HUES6 (cell line): ENCODE measurements around the gene TRIM2.

Experiments
- H3K27ac ChIP-seq: 2 replicates; pipeline ENCODE4 v1.7.0; 2013; ENCODE audit warnings: low read depth, mild to moderate bottlenecking, low read length, inconsistent platforms
- H3K27me3 ChIP-seq: 2 replicates; pipeline ENCODE4 v1.6.1; 2013; ENCODE audit warnings: low read length; ENCODE audit not compliant: control insufficient read depth, insufficient read depth
- H3K36me3 ChIP-seq: 2 replicates; pipeline ENCODE4 v1.6.1; 2013; ENCODE audit warnings: low read length; ENCODE audit not compliant: control insufficient read depth, insufficient read depth
- H3K4me1 ChIP-seq: 2 replicates; pipeline ENCODE4 v1.6.1; 2013; ENCODE audit warnings: low read length; ENCODE audit not compliant: control insufficient read depth, insufficient read depth
- H3K4me3 ChIP-seq: 2 replicates; pipeline ENCODE4 v1.5.1; 2013; ENCODE audit warnings: low read depth, low read length
- H3K9ac ChIP-seq: one replicate; pipeline ENCODE4 v1.6.1; 2013; ENCODE audit warnings: mild to moderate bottlenecking, low read length
- H3K9me3 ChIP-seq: 2 replicates; pipeline ENCODE4 v1.6.1; 2013; ENCODE audit warnings: low read depth, low read length; ENCODE audit not compliant: control insufficient read depth, insufficient read depth

Gene TRIM2

DNA sequence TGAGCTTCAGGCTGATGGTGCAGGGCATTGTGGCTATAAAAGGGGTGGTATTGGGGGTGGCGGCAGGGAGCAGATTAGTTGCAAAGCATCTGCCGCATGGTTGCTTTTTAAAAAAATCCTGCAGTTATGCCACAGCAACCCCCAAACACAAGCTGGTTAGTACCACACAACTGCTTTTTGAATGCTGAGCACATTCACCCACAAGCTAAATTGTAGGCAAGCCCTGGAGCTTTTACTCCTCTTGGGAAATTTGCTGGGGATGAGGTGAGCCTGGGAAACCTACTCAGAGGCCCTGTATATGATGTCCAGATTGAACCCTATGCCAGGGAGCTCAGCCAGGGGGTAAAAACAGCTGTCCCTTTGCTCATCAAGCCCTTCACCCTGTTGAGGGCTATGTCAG lies 33.8 kb upstream of the TRIM2 start:
- Histone ChIP-seq H3K27ac (no peak overlapping the region), H3K9me3 (no peaks in the 10 kb centered on the region), H3K4me1 (no peaks in the 10 kb centered on the region), H3K36me3 (no peaks in the 10 kb centered on the region), H3K9ac (no peak overlapping the region), H3K4me3 (no peak overlapping the region), H3K27me3 (no peaks in the 10 kb centered on the region)

DNA sequence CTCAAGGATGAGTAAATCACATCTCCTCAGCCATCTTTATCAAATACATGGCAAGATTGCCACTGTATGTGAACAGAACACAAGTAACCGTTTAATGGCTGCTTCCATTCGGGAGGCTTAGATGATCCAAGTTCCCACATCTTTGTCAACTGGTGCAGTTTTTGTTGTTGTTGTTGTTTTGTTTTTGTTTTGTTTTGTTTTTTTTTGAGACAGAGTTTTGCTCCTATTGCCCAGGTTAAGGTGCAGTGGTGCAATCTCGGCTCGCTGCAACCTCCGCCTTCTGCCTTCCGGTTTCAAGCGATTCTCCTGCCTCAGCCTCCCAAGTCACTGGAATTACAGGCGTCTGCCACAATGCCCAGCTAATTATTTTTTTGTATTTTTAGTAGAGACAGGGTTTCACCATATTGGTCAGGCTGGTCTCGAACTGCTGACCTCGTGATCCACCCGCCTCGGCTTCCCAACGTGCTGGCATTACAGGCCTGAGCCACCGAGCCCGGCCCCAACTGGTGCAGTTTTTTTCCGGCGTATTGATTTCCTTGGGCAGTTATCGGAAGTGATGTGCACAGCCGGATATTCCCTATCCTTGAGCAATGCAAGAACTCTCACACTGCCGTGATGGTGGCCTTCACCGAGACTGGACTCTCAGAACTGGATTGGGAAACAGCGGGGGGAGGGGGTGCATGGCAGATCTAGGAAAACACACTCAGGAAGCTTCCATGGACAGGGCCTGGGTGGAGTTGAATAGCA lies 29.2 kb upstream of the TRIM2 start:
- Histone ChIP-seq H3K27ac (no peak overlapping the region), H3K36me3 (no peaks in the 10 kb centered on the region), H3K4me1 (peaks cover 5% of the 10 kb centered on the region; the same call in 1 of the 2 replicates), H3K27me3 (no peaks in the 10 kb centered on the region), H3K9me3 (no peaks in the 10 kb centered on the region), H3K4me3 (no peak overlapping the region), H3K9ac (no peak overlapping the region)

DNA sequence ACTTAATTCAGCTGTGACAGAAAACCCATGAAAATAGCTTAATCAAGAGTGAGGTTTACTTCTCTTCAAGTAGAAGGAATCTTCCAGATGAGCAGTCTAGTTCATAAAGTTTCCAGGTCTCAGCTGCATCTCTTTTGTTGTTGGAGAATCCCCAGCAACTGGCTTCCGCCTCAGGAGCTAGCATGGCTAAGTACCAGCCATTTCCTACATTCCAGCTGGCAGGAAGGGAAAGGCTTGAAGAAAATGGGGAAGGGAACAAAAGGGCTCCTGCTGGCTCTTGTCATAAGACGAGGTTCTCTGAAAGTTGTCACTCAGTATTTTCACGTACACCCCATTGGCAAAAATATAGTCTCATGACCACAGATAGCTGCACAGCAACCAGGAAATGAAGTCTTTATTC lies 27.3 kb upstream of the TRIM2 start:
- peaks cover 5% of the 10 kb centered on the region; the same call in 1 of the 2 replicates for H3K4me1 ChIP-seq
- no peak overlapping the region for H3K9ac ChIP-seq
- H3K9me3 ChIP-seq = no peaks in the 10 kb centered on the region
- no peak overlapping the region for H3K4me3 ChIP-seq
- H3K36me3 ChIP-seq = no peaks in the 10 kb centered on the region
- no peak overlapping the region for H3K27ac ChIP-seq
- H3K27me3 ChIP-seq = no peaks in the 10 kb centered on the region

DNA sequence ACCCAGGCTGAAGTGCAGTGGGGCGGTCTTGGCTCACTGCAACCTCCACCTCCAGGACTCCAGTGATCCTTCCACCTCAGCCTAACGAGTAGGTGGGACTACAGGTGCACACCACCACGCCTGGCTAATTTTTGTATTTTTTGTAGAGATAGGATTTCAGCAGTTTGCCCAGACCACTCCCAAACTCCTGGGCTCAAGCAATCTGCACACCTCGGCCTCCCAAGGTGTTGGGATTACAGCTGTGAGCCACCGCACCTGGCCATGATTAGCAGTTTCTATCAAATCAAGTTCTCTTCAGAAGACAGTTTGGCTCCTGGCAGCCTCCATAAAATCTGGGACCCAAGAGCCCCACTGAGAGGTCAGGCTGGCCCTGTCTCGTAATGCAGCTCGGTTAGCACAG lies 26.4 kb upstream of the TRIM2 start:
- Histone ChIP-seq H3K4me3 (no peak overlapping the region), H3K27me3 (no peaks in the 10 kb centered on the region), H3K9me3 (no peaks in the 10 kb centered on the region), H3K9ac (no peak overlapping the region), H3K4me1 (peaks cover 5% of the 10 kb centered on the region; the same call in 1 of the 2 replicates), H3K27ac (no peak overlapping the region), H3K36me3 (no peaks in the 10 kb centered on the region)

DNA sequence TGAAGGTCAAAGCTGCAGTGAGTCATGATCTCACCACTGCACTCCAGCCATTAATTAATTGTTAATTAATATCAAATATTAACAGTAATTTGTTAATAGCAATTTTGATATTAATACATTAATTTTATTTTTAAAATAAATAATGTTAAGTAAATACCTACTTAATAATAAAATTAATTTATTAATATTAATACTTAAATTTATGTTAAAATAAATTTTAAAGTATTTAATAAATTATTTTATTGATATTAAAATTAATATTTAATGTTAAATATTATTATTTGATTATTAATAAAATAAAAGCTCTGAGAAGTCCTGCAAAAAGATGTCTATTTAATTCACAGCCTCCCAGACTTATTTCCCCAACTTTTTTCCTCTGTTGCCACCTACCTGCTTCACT lies 25.1 kb upstream of the TRIM2 start:
- no peaks in the 10 kb centered on the region for H3K36me3 ChIP-seq
- peaks cover 5% of the 10 kb centered on the region; the same call in 1 of the 2 replicates for H3K4me1 ChIP-seq
- H3K27ac ChIP-seq = no peak overlapping the region
- no peaks in the 10 kb centered on the region for H3K9me3 ChIP-seq
- H3K4me3 ChIP-seq = no peak overlapping the region
- H3K9ac ChIP-seq = no peak overlapping the region
- H3K27me3 ChIP-seq = no peaks in the 10 kb centered on the region

DNA sequence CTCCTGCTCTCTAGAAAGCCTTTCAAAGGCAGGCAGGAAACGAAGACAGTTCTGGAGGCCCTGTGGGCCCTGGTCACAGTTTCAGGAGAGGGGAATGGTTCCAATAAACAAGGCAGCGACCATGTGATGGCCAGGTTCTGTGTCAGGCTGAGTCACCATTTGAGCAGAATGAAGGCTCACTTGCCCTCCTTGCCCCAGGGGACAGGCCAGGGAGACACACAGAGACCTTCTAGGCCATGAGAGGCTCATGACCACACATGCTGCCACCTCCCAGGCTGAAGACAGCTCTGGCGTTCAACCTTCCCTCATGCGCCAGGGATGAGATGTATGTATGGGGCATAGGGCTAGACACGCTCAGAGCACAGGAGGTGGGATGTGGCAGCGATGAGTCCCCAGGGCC lies 22.9 kb upstream of the TRIM2 start:
- H3K36me3 ChIP-seq = no peaks in the 10 kb centered on the region
- H3K9ac ChIP-seq = no peak overlapping the region
- no peak overlapping the region for H3K27ac ChIP-seq
- peaks cover 5% of the 10 kb centered on the region; the same call in 1 of the 2 replicates for H3K4me1 ChIP-seq
- no peaks in the 10 kb centered on the region for H3K27me3 ChIP-seq
- H3K9me3 ChIP-seq = no peaks in the 10 kb centered on the region
- no peak overlapping the region for H3K4me3 ChIP-seq

DNA sequence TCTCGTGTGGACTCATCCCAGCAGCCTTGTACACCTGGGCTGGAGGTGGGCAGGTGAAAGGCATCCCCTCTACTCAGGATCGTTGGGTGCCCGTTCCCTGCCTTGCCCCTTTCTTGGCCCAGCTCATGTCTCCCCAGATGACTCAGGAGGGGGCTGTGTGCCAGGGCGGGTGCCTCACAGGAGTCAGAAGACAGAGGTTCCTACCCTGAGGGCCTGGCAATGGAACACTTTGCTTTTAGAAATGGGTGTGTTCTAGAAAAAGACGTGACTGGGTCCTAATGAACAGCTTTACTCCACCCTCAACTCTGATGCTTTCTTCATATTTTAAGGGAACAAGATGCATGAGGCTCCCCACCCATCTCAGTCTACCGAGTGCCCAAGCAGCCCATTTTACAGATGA lies 22.5 kb upstream of the TRIM2 start:
- Histone ChIP-seq H3K9me3 (no peaks in the 10 kb centered on the region), H3K4me3 (no peak overlapping the region), H3K4me1 (peaks cover 5% of the 10 kb centered on the region; the same call in 1 of the 2 replicates), H3K27ac (no peak overlapping the region), H3K36me3 (no peaks in the 10 kb centered on the region), H3K27me3 (no peaks in the 10 kb centered on the region), H3K9ac (no peak overlapping the region)

DNA sequence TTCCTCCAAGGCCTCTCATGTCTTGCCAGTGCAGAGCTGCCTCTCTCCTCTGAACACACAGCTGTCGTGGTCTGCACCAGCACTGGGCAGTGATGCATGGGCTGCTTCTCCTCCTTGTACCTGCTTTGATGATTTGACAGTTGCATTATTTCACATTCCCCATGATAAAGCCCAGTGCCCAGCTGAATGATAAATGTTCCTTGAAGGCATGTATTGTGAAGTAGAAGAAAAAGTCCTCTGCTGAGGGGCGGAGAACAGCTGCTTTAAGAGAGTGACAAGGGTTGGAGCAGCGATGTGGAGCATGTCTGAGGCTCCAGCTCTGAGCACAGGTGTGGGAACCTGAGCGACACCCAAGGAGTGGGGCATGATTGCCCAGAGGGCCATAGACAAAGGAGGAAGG lies 21.1 kb upstream of the TRIM2 start:
- no peak overlapping the region for H3K9ac ChIP-seq

DNA sequence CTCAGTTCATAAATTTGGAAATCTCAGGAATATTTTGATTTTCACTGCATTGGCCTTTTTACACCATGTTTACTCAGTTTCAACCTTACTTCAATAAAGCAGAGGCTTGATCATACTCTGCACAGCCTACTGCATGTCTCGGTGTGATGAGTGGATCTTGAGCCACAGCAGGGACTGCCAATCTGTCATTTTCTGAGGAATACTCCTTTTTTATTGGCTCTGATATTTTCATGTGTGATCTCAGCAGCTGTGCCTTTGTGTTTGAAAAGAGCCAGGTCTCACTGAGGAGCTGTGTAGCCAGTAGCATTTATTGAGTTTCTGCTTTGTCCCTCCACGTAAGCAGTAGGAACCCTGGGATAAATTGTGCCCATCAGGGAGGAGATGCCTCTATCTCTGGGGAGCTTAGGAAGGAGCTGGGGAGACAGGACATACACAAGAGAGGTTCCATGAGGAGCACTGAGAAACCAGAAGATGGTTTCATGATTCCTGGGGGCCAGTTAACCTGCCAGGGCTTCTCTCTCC lies 18.9 kb upstream of the TRIM2 start:
- Histone ChIP-seq H3K27me3 (no peaks in the 10 kb centered on the region), H3K4me3 (no peak overlapping the region), H3K9ac (no peak overlapping the region), H3K36me3 (no peaks in the 10 kb centered on the region), H3K4me1 (peaks cover 7% of the 10 kb centered on the region), H3K9me3 (no peaks in the 10 kb centered on the region), H3K27ac (no peak overlapping the region)

More for the DNA sequence above, 21.1 kb upstream of the TRIM2 start:
- Histone ChIP-seq H3K27ac (no peak overlapping the region), H3K9me3 (no peaks in the 10 kb centered on the region), H3K4me1 (peaks cover 5% of the 10 kb centered on the region; the same call in 1 of the 2 replicates), H3K4me3 (no peak overlapping the region), H3K36me3 (no peaks in the 10 kb centered on the region), H3K27me3 (no peaks in the 10 kb centered on the region)

DNA sequence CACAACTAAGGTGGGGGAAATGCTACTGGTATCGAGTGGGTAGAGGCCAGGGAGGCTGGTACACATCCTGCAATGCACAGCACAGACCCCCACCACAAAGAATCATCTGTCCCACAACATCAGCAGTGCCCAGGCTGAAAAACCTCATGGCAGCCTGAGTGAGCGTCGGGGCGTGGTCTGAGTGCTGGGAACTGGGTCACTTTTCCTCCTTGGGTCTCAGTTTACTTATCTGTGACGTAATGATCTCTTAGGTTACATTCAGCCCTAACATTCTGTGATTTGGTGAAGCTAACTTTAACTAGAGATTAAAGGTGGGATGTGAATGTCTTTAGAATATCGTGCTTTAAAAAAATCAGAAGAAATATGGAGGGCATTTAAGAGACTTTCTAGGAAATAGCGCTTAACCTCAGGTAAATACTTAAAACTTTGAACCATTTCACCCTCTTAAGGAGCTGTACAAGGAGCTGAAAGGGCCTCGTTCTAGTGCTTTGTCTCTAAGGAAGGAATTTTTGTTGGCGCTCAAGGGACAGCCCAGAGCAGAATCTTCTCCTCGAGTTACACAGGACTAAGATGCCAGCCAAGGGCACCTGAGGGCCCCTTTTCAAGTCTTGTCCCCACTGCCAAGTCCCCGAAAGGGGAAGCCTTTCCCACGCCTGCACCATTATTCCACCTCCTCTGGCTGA lies 18.1 kb upstream of the TRIM2 start:
- Histone ChIP-seq H3K4me1 (peaks cover 7% of the 10 kb centered on the region), H3K36me3 (no peaks in the 10 kb centered on the region), H3K9ac (no peak overlapping the region), H3K4me3 (no peak overlapping the region), H3K27ac (no peak overlapping the region), H3K9me3 (no peaks in the 10 kb centered on the region), H3K27me3 (no peaks in the 10 kb centered on the region)
